ENCODE measurements around the gene NEUROD4. TPM values are rescaled to one million over a fixed set of nuclear protein-coding genes. Genes with fewer than 3 reads are reported as not detected.

The NEUROD4 gene
- total RNA-seq, 2 experiments from 2014 or later = not detected

- H2AFZ ChIP-seq (ENCODE audit: low read length) = no peak overlapping the region
- intact Hi-C loops (cut with micrococcal nuclease; ENCODE audit: unreplicated experiment) = no loop called here
- peaks cover 5% of the 10 kb centered on the region; the same call in 1 of the 2 replicates for H3K9me3 ChIP-seq (ENCODE audit: low read length)
- H3K4me1 ChIP-seq (ENCODE audit: insufficient read depth, low read length, poor library complexity, severe bottlenecking) = no peaks in the 10 kb centered on the region
- no peak overlapping the region for H3K4me3 ChIP-seq (ENCODE audit: low read depth, low read length, poor library complexity, severe bottlenecking)
- H3K9me2 ChIP-seq (ENCODE audit: insufficient read depth, low read length) = no peaks in the 10 kb centered on the region
- no TSS peak for BruUV-seq (replicated peaks)
- H3K27ac ChIP-seq (ENCODE audit: low read depth, low read length, poor library complexity, severe bottlenecking) = no peak overlapping the region
- no peaks in the 10 kb centered on the region for H3K79me2 ChIP-seq (ENCODE audit: insufficient read depth, low read depth, low read length)
- no peak overlapping the region for H3K4me2 ChIP-seq (ENCODE audit: low read length)
- no peaks in the 10 kb centered on the region for H3K36me3 ChIP-seq (ENCODE audit: insufficient read depth, low read length)
- H4K20me1 ChIP-seq (ENCODE audit: insufficient read depth, low read length) = no peaks in the 10 kb centered on the region
- POLR2A ChIA-PET = interaction anchor here (0.8 to 1.6 kb wide), 2 partner anchors 10 to 12 kb away, joined by 3 to 4 read pairs; partner anchors contain the start of gene NEUROD4
- CTCF ChIA-PET (ENCODE audit: unreplicated experiment) = no interaction called here
- TF ChIP-seq CTCF (conservative IDR thresholded peaks at IDR 0.05; ENCODE audit: low read length) (no peak), EZH2phosphoT487 (IDR thresholded peaks at IDR 0.05; ENCODE audit: borderline replicate concordance, low read depth, low read length) (no peak)
- no peak for DNase-seq (ENCODE audit: low spot score)
These were observed 10.7 kb upstream of the NEUROD4 start for GRCh38 chr12:55008944-55009585.

GRCh38 chr12:55017416-55017925 is 2.3 kb upstream of the NEUROD4 start:
- H3K36me3 ChIP-seq (ENCODE audit: insufficient read depth, low read length) = no peaks in the 10 kb centered on the region
- DNase-seq (ENCODE audit: low spot score) = peak; percentile 21
- peak overlapping the region; percentile 14; the same call in 1 of the 2 replicates for H2AFZ ChIP-seq (ENCODE audit: low read length)
- H3K4me3 ChIP-seq (ENCODE audit: low read depth, low read length, poor library complexity, severe bottlenecking) = no peak overlapping the region
- TF ChIP-seq CTCF (conservative IDR thresholded peaks at IDR 0.05; ENCODE audit: low read length) (no peak), EZH2phosphoT487 (IDR thresholded peaks at IDR 0.05; ENCODE audit: borderline replicate concordance, low read depth, low read length) (no peak)
- no peak overlapping the region for H3K27ac ChIP-seq (ENCODE audit: low read depth, low read length, poor library complexity, severe bottlenecking)
- H3K4me2 ChIP-seq (ENCODE audit: low read length) = no peak overlapping the region
- BruUV-seq (replicated peaks) = no TSS peak
- 0 out of 2 replicates have a peak, but pooled peaks cover 5% of the 10 kb centered on the region for H3K9me3 ChIP-seq (ENCODE audit: low read length)
- peaks cover 8% of the 10 kb centered on the region for H3K4me1 ChIP-seq (ENCODE audit: insufficient read depth, low read length, poor library complexity, severe bottlenecking)
- POLR2A ChIA-PET = no interaction called here
- CTCF ChIA-PET (ENCODE audit: unreplicated experiment) = no interaction called here
- H3K9me2 ChIP-seq (ENCODE audit: insufficient read depth, low read length) = no peaks in the 10 kb centered on the region
- H4K20me1 ChIP-seq (ENCODE audit: insufficient read depth, low read length) = no peaks in the 10 kb centered on the region
- intact Hi-C loops (cut with micrococcal nuclease; ENCODE audit: unreplicated experiment) = no loop called here
- H3K79me2 ChIP-seq (ENCODE audit: insufficient read depth, low read depth, low read length) = no peaks in the 10 kb centered on the region

- H3K4me2 ChIP-seq (ENCODE audit: low read length) = no peak overlapping the region
- CTCF ChIA-PET (ENCODE audit: unreplicated experiment) = no interaction called here
- H3K4me1 ChIP-seq (ENCODE audit: insufficient read depth, low read length, poor library complexity, severe bottlenecking) = no peaks in the 10 kb centered on the region
- no TSS peak for BruUV-seq (replicated peaks)
- no peaks in the 10 kb centered on the region for H3K79me2 ChIP-seq (ENCODE audit: insufficient read depth, low read depth, low read length)
- no peaks in the 10 kb centered on the region for H3K9me2 ChIP-seq (ENCODE audit: insufficient read depth, low read length)
- no peak overlapping the region for H3K4me3 ChIP-seq (ENCODE audit: low read depth, low read length, poor library complexity, severe bottlenecking)
- POLR2A ChIA-PET = interaction anchor here (0.5 to 1.2 kb wide), 6 partner anchors 8 to 90 kb away, joined by 3 to 5 read pairs (median 3); partner anchors contain the start of gene TESPA1
- no peaks in the 10 kb centered on the region for H3K36me3 ChIP-seq (ENCODE audit: insufficient read depth, low read length)
- no peak overlapping the region for H3K27ac ChIP-seq (ENCODE audit: low read depth, low read length, poor library complexity, severe bottlenecking)
- no peak for DNase-seq (ENCODE audit: low spot score)
- no peaks in the 10 kb centered on the region for H4K20me1 ChIP-seq (ENCODE audit: insufficient read depth, low read length)
- TF ChIP-seq CTCF (conservative IDR thresholded peaks at IDR 0.05; ENCODE audit: low read length) (no peak), EZH2phosphoT487 (IDR thresholded peaks at IDR 0.05; ENCODE audit: borderline replicate concordance, low read depth, low read length) (no peak)
- no peaks in the 10 kb centered on the region for H3K9me3 ChIP-seq (ENCODE audit: low read length)
- H2AFZ ChIP-seq (ENCODE audit: low read length) = no peak overlapping the region
- intact Hi-C loops (cut with micrococcal nuclease; ENCODE audit: unreplicated experiment) = no loop called here
These were observed 4.8 kb downstream of the NEUROD4 start for GRCh38 chr12:55024575-55024974.
